ENCODE results near the gene NEK7. TPM values are rescaled to one million over a fixed set of nuclear protein-coding genes. Genes with fewer than 3 reads are reported as not detected.

Gene NEK7
- total RNA-seq, 1 donor from 2014 or later: 62.7 TPM

DNA sequence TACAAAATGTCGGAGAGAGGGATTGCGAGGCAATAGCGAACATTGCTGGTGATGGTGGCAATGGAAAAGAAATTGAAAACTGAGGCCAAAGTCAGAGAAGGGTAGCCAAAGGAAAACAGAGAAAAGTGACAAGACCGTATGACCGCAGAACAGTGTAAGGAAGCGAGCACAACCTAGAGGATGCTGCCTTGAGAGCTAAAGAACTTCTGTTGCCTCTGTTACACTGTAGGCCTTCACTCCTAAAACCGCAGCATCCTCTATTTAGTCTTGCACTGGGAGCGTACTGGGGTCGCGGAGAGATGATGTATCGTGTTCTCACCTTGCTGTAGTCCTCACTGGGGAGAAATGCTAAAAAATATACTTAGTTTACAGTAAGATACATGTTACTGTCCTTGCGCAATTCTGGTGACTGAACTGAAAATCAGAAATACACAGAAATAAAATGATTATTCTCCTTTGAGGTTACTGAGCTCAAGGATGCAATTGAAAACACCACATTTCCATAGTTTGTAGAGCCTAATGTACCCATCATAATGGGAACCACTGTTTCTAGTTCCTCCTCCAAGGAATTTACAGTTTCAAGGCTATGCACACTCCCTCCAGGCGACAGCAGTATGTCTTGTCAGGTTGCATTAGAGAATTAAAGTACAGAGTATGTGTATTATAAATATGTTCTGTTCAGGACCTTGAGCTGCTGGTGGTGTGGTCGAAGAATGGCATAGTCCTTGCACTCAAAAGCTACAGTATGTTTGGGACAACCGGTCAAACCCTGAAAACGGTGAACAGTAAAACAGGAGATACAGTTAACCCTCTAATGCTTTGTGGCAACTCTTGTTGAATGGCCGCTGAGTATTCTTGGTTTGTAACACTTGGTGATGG is 1.3 kb downstream of the NEK7 start:
- H3K27me3 Mint-ChIP-seq (ENCODE audit: low read depth): no peaks in the 10 kb centered on the region
- peak; percentile 23 for TF ChIP-seq CTCF (IDR thresholded peaks at IDR 0.05)
- DNase-seq (ENCODE audit: low spot score): no peak
- peak overlapping the region; percentile 99 for H3K4me3 Mint-ChIP-seq (ENCODE audit: unreplicated experiment)
- peak overlapping the region; percentile 99 for H3K27ac Mint-ChIP-seq (ENCODE audit: unreplicated experiment)
- H3K36me3 Mint-ChIP-seq (ENCODE audit: low read depth): no peaks in the 10 kb centered on the region
- no peaks in the 10 kb centered on the region for H3K9me3 Mint-ChIP-seq (ENCODE audit: low read depth)
- H3K4me1 Mint-ChIP-seq (ENCODE audit: low read depth): peaks cover 73% of the 10 kb centered on the region

DNA sequence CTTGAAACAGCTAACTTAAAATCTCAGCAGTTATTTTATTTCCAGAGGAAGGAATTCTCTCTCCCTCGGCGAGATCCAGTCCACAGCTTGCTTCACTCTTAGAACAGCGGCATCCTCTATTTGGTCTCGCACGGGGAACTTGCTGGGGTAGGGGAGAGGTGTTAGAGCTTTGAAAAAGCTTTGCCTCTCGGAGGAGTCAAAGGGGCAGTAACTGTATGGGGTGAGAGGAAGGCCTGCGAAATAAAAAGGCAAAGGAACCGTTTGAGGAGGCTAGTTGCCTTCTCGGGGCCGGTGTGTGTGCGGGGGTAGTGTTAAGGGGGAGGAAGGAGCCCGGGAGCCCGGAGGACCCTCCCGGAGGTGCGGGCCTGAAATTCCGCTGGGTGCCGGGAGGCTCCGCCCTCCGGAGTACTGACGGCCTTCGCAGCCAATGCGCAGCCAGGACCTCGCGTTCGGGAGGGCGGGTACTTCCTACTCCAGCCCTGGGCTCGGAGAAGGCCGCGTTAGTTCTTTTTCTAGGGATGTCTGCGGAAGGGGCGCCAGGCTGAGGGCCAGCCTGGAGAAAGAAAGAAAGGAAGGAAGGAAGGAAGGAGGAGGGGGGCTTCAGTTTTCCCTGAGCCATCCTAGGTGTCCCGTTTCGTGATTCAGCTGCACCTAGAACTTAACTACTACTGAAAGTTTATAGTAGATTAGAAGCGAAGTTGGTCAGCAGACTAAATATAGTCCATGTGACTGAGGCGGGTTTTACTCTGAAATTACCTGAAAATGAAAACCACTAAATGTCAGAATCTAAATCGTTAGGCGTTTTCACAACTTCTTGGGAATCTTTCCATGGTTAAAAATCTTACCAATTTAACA is 2.2 kb downstream of the NEK7 start:
- no peaks in the 10 kb centered on the region for H3K27me3 Mint-ChIP-seq (ENCODE audit: low read depth)
- H3K27ac Mint-ChIP-seq (ENCODE audit: unreplicated experiment): peak overlapping the region; percentile 99
- no peaks in the 10 kb centered on the region for H3K9me3 Mint-ChIP-seq (ENCODE audit: low read depth)
- H3K36me3 Mint-ChIP-seq (ENCODE audit: low read depth): no peaks in the 10 kb centered on the region
- H3K4me3 Mint-ChIP-seq (ENCODE audit: unreplicated experiment): peak overlapping the region; percentile 99
- no peak for TF ChIP-seq CTCF (IDR thresholded peaks at IDR 0.05)
- DNase-seq (ENCODE audit: low spot score): peak; percentile 97
- H3K4me1 Mint-ChIP-seq (ENCODE audit: low read depth): peaks cover 66% of the 10 kb centered on the region

- no peaks in the 10 kb centered on the region for H3K9me3 Mint-ChIP-seq (ENCODE audit: low read depth)
- H3K4me3 Mint-ChIP-seq (ENCODE audit: unreplicated experiment): peak overlapping the region; percentile 19
- no peak for TF ChIP-seq CTCF (IDR thresholded peaks at IDR 0.05)
- H3K36me3 Mint-ChIP-seq (ENCODE audit: low read depth): no peaks in the 10 kb centered on the region
- no peak for DNase-seq (ENCODE audit: low spot score)
- peaks cover 54% of the 10 kb centered on the region for H3K4me1 Mint-ChIP-seq (ENCODE audit: low read depth)
- peak overlapping the region; percentile 99 for H3K27ac Mint-ChIP-seq (ENCODE audit: unreplicated experiment)
- no peaks in the 10 kb centered on the region for H3K27me3 Mint-ChIP-seq (ENCODE audit: low read depth)
Observed at GRCh38 chr1:198160222-198160621, 3.4 kb downstream of the NEK7 start.

DNA sequence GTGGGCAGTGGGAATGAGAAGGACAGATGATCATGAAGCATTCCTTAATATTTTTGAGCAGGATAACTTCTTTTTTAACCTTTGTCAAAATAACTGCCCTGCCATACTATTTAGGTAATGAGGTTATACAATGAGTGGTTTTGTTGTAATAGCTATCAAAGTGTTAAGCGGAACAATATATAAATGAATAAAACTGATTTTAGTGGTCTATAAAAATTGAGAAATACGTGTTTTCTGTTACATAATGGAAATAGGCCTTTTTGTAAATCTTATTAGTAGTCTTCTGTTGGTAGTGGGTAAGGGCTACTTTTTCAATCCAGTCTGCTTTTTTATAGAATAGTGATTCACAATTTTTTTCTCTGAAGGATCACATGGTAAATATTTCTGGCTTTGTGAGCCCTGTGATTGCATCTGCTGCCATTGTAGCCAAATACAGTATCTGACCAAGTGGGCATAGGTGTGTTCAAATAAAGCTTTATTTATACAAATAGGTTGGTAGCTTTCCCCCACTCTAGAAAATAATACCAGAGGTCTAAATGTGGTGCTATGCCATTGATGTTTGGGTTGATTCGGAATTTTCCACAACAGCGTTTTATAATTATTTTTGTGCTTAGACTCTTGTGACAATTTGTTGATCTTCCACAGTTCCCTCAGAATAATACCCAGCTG is 4.3 kb downstream of the NEK7 start:
- TF ChIP-seq CTCF (IDR thresholded peaks at IDR 0.05): no peak
- H3K4me3 Mint-ChIP-seq (ENCODE audit: unreplicated experiment): no peak overlapping the region
- no peaks in the 10 kb centered on the region for H3K27me3 Mint-ChIP-seq (ENCODE audit: low read depth)
- peak overlapping the region; percentile 99 for H3K27ac Mint-ChIP-seq (ENCODE audit: unreplicated experiment)
- no peak for DNase-seq (ENCODE audit: low spot score)
- no peaks in the 10 kb centered on the region for H3K36me3 Mint-ChIP-seq (ENCODE audit: low read depth)
- H3K9me3 Mint-ChIP-seq (ENCODE audit: low read depth): no peaks in the 10 kb centered on the region
- H3K4me1 Mint-ChIP-seq (ENCODE audit: low read depth): peaks cover 49% of the 10 kb centered on the region

DNA sequence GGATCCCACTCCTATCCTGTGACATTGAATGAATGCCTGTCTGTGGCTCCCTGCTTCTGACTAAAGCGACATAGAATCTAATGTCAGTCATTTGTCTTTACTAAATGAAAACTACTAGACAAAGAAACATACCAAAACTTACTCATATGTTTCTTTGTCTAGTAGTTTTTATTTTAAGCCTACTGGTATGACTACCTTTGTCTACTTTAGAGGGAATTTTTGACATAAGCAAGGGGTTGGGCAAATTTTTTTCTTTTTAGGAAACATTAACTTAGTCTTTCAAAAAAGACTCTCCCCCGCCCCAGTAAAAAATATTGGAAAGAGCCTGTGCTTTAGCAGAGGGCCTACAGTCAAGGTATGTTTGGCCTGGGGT is 4.9 kb downstream of the NEK7 start:
- Mint-ChIP-seq H3K27ac (ENCODE audit: unreplicated experiment) (peak overlapping the region; percentile 70), H3K36me3 (ENCODE audit: low read depth) (no peaks in the 10 kb centered on the region), H3K27me3 (ENCODE audit: low read depth) (no peaks in the 10 kb centered on the region), H3K4me1 (ENCODE audit: low read depth) (peaks cover 49% of the 10 kb centered on the region), H3K4me3 (ENCODE audit: unreplicated experiment) (no peak overlapping the region), H3K9me3 (ENCODE audit: low read depth) (no peaks in the 10 kb centered on the region)
- no peak for TF ChIP-seq CTCF (IDR thresholded peaks at IDR 0.05)
- DNase-seq (ENCODE audit: low spot score): no peak

All from chondrocyte (in vitro differentiated cells).